ENCODE data around the gene NUP214. TPM values are rescaled to one million over a fixed set of nuclear protein-coding genes. Genes with fewer than 3 reads are reported as not detected.
A peak's percentile ranks its signal among the peaks of the same experiment; 100 is the strongest.

The NUP214 gene
- total and polyA plus RNA-seq, 7 experiments from 2014 or later, result 18.2 to 116 (median 80.5) TPM

GRCh38 chr9:131276094-131276888 lies 150.9 kb downstream of the NUP214 start, which contains the start of gene FAM78A:
TSS of gene FAM78A (minus strand) at chr9:131276510. CDS start at chr9:131276179, 331 bp downstream.
- peaks cover 0 to 48% (median 31%) of the 10 kb centered on the region in 5 donors for H3K36me3 Mint-ChIP-seq
- no peaks in the 10 kb centered on the region for H3K27me3 ChIP-seq (ENCODE audit: control insufficient read depth in 2 of 2, insufficient read depth in 2 of 2, low read length in 2 of 2)

GRCh38 chr9:131276891-131277286 lies 151.5 kb downstream of the NUP214 start:
- CTCF ChIA-PET, result interaction anchor here (1.3 kb wide), 1 partner anchor 20 kb away, joined by 5 read pairs; no protein-coding TSS in a partner anchor

More at GRCh38 chr9:131276094-131276888, 150.9 kb downstream of the NUP214 start, which contains the start of gene FAM78A:
- peaks cover 0 to 35% (median 0%) of the 10 kb centered on the region in 3 experiments for H3K36me3 ChIP-seq (ENCODE audit: control insufficient read depth in 2 of 3, insufficient read depth in 3 of 3, low read length in 3 of 3)
- DNase-seq (peak in 5 of 9 donors; percentile 39 to 63 (median 45)), ATAC-seq (peak; percentile 19)
- ChIA-PET CTCF (interaction anchor here (0.5 to 1.3 kb wide), 3 partner anchors 8 to 29 kb away, joined by 3 to 5 read pairs (median 4); no protein-coding TSS in a partner anchor), POLR2A (interaction anchor here (0.6 to 16.2 kb wide), 7 partner anchors 9 to 123 kb away, joined by 3 to 886 read pairs (median 5); no protein-coding TSS in a partner anchor)
- H3K4me1 ChIP-seq (ENCODE audit: control insufficient read depth in 2 of 2, insufficient read depth in 2 of 2, low read length in 2 of 2), result peaks cover 24 to 28% of the 10 kb centered on the region in 2 donors
- H3K27ac Mint-ChIP-seq, result peak within 1 kb of the TSS; percentile 88 to 100 (median 98)
- H3K4me3 Mint-ChIP-seq, result peak within 1 kb of the TSS; percentile 83 to 100 (median 96)
- H3K9me3 Mint-ChIP-seq, result peaks cover 0 to 6% (median 0%) of the 10 kb centered on the region in 11 donors
- peaks cover 14 to 35% (median 28%) of the 10 kb centered on the region in 7 donors for H3K4me1 Mint-ChIP-seq
- intact Hi-C loops (cut with micrococcal nuclease), result loop anchor here (5.0 to 10.0 kb wide), 5 partner anchors 61 to 1079 kb away; partner anchors contain the start of genes NUP214 (in 1 of the 2), POMT1 (in 1 of the 2) and SETX (in 1 of the 2)
- no peaks in the 10 kb centered on the region for H3K9me3 ChIP-seq (ENCODE audit: control insufficient read depth in 2 of 3, low read length in 3 of 3)
- H3K4me3 ChIP-seq (ENCODE audit: low read length), result peak within 1 kb of the TSS; percentile 95
- peak within 1 kb of the TSS; percentile 96 for H3K27ac ChIP-seq (ENCODE audit: low read depth, low read length)
- H3K27me3 Mint-ChIP-seq, result peaks cover 0 to 5% (median 0%) of the 10 kb centered on the region in 5 donors

GRCh38 chr9:131277287-131277909 lies 152.0 kb downstream of the NUP214 start:
- H3K36me3 Mint-ChIP-seq, result peaks cover 0 to 43% (median 31%) of the 10 kb centered on the region in 5 donors
- H3K4me1 ChIP-seq (ENCODE audit: control insufficient read depth in 2 of 2, insufficient read depth in 2 of 2, low read length in 2 of 2), result peaks cover 22% of the 10 kb centered on the region in 2 donors
- peak overlapping the region; percentile 61 for H3K4me3 ChIP-seq (ENCODE audit: low read length)
- no peaks in the 10 kb centered on the region for H3K9me3 ChIP-seq (ENCODE audit: control insufficient read depth in 2 of 3, low read length in 3 of 3)
- DNase-seq, result peak in 5 of 9 donors; percentile 36 to 59 (median 47)
- peak overlapping the region in 8 of 10 donors; percentile 23 to 92 (median 79) for H3K4me3 Mint-ChIP-seq
- POLR2A ChIA-PET, result interaction anchor here (0.6 to 16.2 kb wide), 9 partner anchors 9 to 52 kb away, joined by 3 to 886 read pairs (median 5); no protein-coding TSS in a partner anchor
- H3K27ac Mint-ChIP-seq, result no peak overlapping the region
- intact Hi-C loops (cut with micrococcal nuclease), result loop anchor here (5.0 to 10.0 kb wide), 5 partner anchors 60 to 1077 kb away; partner anchors contain the start of genes NUP214 (in 1 of the 2), POMT1 (in 1 of the 2) and SETX (in 1 of the 2)
- H3K27ac ChIP-seq (ENCODE audit: low read depth, low read length), result peak overlapping the region; percentile 96
- H3K36me3 ChIP-seq (ENCODE audit: control insufficient read depth in 2 of 3, insufficient read depth in 3 of 3, low read length in 3 of 3), result peaks cover 0 to 35% (median 0%) of the 10 kb centered on the region in 3 experiments
- CTCF ChIA-PET, result interaction anchor here (1.1 to 2.0 kb wide), 3 partner anchors 21 to 58 kb away, joined by 3 to 10 read pairs (median 5); no protein-coding TSS in a partner anchor
- H3K27me3 Mint-ChIP-seq, result peaks cover 0 to 15% (median 0%) of the 10 kb centered on the region in 5 donors
- peaks cover 0 to 6% (median 0%) of the 10 kb centered on the region in 11 donors for H3K9me3 Mint-ChIP-seq
- H3K4me1 Mint-ChIP-seq, result peaks cover 17 to 33% (median 27%) of the 10 kb centered on the region in 7 donors
- no peaks in the 10 kb centered on the region for H3K27me3 ChIP-seq (ENCODE audit: control insufficient read depth in 2 of 2, insufficient read depth in 2 of 2, low read length in 2 of 2)
- ATAC-seq, result peak; percentile 18

More at GRCh38 chr9:131276891-131277286, 151.5 kb downstream of the NUP214 start:
- H3K27me3 ChIP-seq (ENCODE audit: control insufficient read depth in 2 of 2, insufficient read depth in 2 of 2, low read length in 2 of 2), result no peaks in the 10 kb centered on the region
- peaks cover 0 to 43% (median 31%) of the 10 kb centered on the region in 5 donors for H3K36me3 Mint-ChIP-seq
- peaks cover 15 to 33% (median 26%) of the 10 kb centered on the region in 7 donors for H3K4me1 Mint-ChIP-seq
- DNase-seq (peak in 3 of 9 donors; percentile 37 to 48 (median 45)), ATAC-seq (peak; percentile 41)
- peak overlapping the region; percentile 61 for H3K4me3 ChIP-seq (ENCODE audit: low read length)
- peaks cover 0 to 35% (median 0%) of the 10 kb centered on the region in 3 experiments for H3K36me3 ChIP-seq (ENCODE audit: control insufficient read depth in 2 of 3, insufficient read depth in 3 of 3, low read length in 3 of 3)
- POLR2A ChIA-PET, result interaction anchor here (1.2 to 16.2 kb wide), 5 partner anchors 10 to 122 kb away, joined by 5 to 886 read pairs (median 24); no protein-coding TSS in a partner anchor
- H3K4me3 Mint-ChIP-seq, result peak overlapping the region in 7 of 10 donors; percentile 23 to 83 (median 67)
- peak overlapping the region; percentile 96 for H3K27ac ChIP-seq (ENCODE audit: low read depth, low read length)
- H3K27ac Mint-ChIP-seq, result peak overlapping the region in 1 of 9 donors; percentile 99
- H3K9me3 ChIP-seq (ENCODE audit: control insufficient read depth in 2 of 3, low read length in 3 of 3), result no peaks in the 10 kb centered on the region
- intact Hi-C loops (cut with micrococcal nuclease), result loop anchor here (5.0 to 10.0 kb wide), 5 partner anchors 60 to 1078 kb away; partner anchors contain the start of genes NUP214 (in 1 of the 2), POMT1 (in 1 of the 2) and SETX (in 1 of the 2)
- H3K4me1 ChIP-seq (ENCODE audit: control insufficient read depth in 2 of 2, insufficient read depth in 2 of 2, low read length in 2 of 2), result peaks cover 19 to 22% of the 10 kb centered on the region in 2 donors
- peaks cover 0 to 6% (median 0%) of the 10 kb centered on the region in 11 donors for H3K9me3 Mint-ChIP-seq
- H3K27me3 Mint-ChIP-seq, result peaks cover 0 to 10% (median 0%) of the 10 kb centered on the region in 5 donors

- H3K27me3 Mint-ChIP-seq, result peaks cover 0 to 18% (median 0%) of the 10 kb centered on the region in 5 donors
- Histone ChIP-seq H3K4me1 (ENCODE audit: control insufficient read depth in 2 of 2, insufficient read depth in 2 of 2, low read length in 2 of 2) (peaks cover 21 to 23% of the 10 kb centered on the region in 2 donors), H3K9me3 (ENCODE audit: control insufficient read depth in 2 of 3, low read length in 3 of 3) (no peaks in the 10 kb centered on the region), H3K27ac (ENCODE audit: low read depth, low read length) (peak overlapping the region; percentile 96), H3K4me3 (ENCODE audit: low read length) (peak overlapping the region; percentile 55), H3K27me3 (ENCODE audit: control insufficient read depth in 2 of 2, insufficient read depth in 2 of 2, low read length in 2 of 2) (no peaks in the 10 kb centered on the region), H3K36me3 (ENCODE audit: control insufficient read depth in 2 of 3, insufficient read depth in 3 of 3, low read length in 3 of 3) (peaks cover 0 to 33% (median 0%) of the 10 kb centered on the region in 3 experiments)
- ChIA-PET CTCF (interaction anchor here (0.6 to 2.0 kb wide), 6 partner anchors 22 to 100 kb away, joined by 3 to 10 read pairs (median 3); no protein-coding TSS in a partner anchor), POLR2A (interaction anchor here (0.6 to 3.7 kb wide), 13 partner anchors 9 to 225 kb away, joined by 3 to 50 read pairs (median 4); partner anchors contain the start of gene NUP214)
- H3K9me3 Mint-ChIP-seq, result peaks cover 0 to 6% (median 0%) of the 10 kb centered on the region in 11 donors
- ATAC-seq, result peak; percentile 67
- H3K4me1 Mint-ChIP-seq, result peaks cover 17 to 34% (median 27%) of the 10 kb centered on the region in 7 donors
- peak overlapping the region; percentile 84 to 95 (median 91) for H3K27ac Mint-ChIP-seq
- peak in 8 of 9 donors; percentile 47 to 77 (median 62) for DNase-seq
- H3K4me3 Mint-ChIP-seq, result peak overlapping the region; percentile 83 to 97 (median 88)
- H3K36me3 Mint-ChIP-seq, result peaks cover 0 to 38% (median 28%) of the 10 kb centered on the region in 5 donors
- intact Hi-C loops (cut with micrococcal nuclease), result loop anchor here (1.0 to 10.0 kb wide), 14 partner anchors 8 to 1077 kb away; partner anchors contain the start of genes NUP214 (in 2 of the 2), POMT1 (in 1 of the 2) and SETX (in 1 of the 2)
Measured at GRCh38 chr9:131277910-131278701, 152.7 kb downstream of the NUP214 start.

- peaks cover 17 to 38% (median 27%) of the 10 kb centered on the region in 7 donors for H3K4me1 Mint-ChIP-seq
- peaks cover 0 to 24% (median 0%) of the 10 kb centered on the region in 5 donors for H3K27me3 Mint-ChIP-seq
- Histone ChIP-seq H3K27me3 (ENCODE audit: control insufficient read depth in 2 of 2, insufficient read depth in 2 of 2, low read length in 2 of 2) (no peaks in the 10 kb centered on the region), H3K4me1 (ENCODE audit: control insufficient read depth in 2 of 2, insufficient read depth in 2 of 2, low read length in 2 of 2) (peaks cover 21 to 23% of the 10 kb centered on the region in 2 donors), H3K9me3 (ENCODE audit: control insufficient read depth in 2 of 3, low read length in 3 of 3) (no peaks in the 10 kb centered on the region), H3K4me3 (ENCODE audit: low read length) (peak overlapping the region; percentile 55), H3K36me3 (ENCODE audit: control insufficient read depth in 2 of 3, insufficient read depth in 3 of 3, low read length in 3 of 3) (peaks cover 0 to 27% (median 0%) of the 10 kb centered on the region in 3 experiments), H3K27ac (ENCODE audit: low read depth, low read length) (peak overlapping the region; percentile 74)
- POLR2A ChIA-PET, result interaction anchor here (0.7 to 3.7 kb wide), 10 partner anchors 10 to 224 kb away, joined by 3 to 50 read pairs (median 4); partner anchors contain the start of gene NUP214
- H3K4me3 Mint-ChIP-seq, result peak overlapping the region; percentile 83 to 97 (median 88)
- CTCF ChIA-PET, result interaction anchor here (0.6 to 2.0 kb wide), 6 partner anchors 23 to 101 kb away, joined by 3 to 10 read pairs (median 3); no protein-coding TSS in a partner anchor
- DNase-seq (peak in 4 of 9 donors; percentile 38 to 66 (median 41)), ATAC-seq (peak; percentile 31)
- H3K27ac Mint-ChIP-seq, result peak overlapping the region; percentile 84 to 95 (median 91)
- intact Hi-C loops (cut with micrococcal nuclease), result loop anchor here (1.0 to 10.0 kb wide), 14 partner anchors 8 to 1076 kb away; partner anchors contain the start of genes NUP214 (in 2 of the 2), POMT1 (in 1 of the 2) and SETX (in 1 of the 2)
- H3K36me3 Mint-ChIP-seq, result peaks cover 0 to 32% (median 23%) of the 10 kb centered on the region in 5 donors
- H3K9me3 Mint-ChIP-seq, result peaks cover 0 to 6% (median 0%) of the 10 kb centered on the region in 11 donors
Measured at GRCh38 chr9:131278702-131279111, 153.3 kb downstream of the NUP214 start.
